ENCODE results near the gene PPP1R27.

PPP1R27 gene

DNA sequence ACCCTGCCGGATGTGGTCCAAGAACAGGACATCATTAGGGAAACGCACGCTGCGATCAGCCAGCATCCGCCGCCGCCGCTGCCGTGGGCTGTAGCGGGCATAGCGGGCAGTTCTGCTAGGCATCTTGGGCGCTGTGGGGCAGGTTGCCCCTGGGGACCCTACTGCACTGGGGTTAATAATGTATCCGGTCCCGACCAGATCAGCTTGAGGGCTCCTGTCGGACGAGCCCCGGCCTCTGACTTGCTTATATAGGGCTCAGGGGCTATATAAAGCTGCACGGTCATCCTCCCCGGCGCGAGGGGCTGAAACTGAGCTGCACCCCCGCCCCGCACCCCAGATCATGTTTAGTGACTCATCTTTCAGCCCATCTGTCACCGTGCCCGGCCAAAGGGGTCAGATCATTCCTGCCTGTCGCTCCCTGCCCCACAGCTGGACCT is at the start of gene PPP1R27:
TSS of gene PPP1R27 (minus strand) at position 220 of the 437 bp plus-strand sequence. CDS start at position 123, 97 bp downstream.
- no peak for DNase-seq (ENCODE audit: low spot score)

DNA sequence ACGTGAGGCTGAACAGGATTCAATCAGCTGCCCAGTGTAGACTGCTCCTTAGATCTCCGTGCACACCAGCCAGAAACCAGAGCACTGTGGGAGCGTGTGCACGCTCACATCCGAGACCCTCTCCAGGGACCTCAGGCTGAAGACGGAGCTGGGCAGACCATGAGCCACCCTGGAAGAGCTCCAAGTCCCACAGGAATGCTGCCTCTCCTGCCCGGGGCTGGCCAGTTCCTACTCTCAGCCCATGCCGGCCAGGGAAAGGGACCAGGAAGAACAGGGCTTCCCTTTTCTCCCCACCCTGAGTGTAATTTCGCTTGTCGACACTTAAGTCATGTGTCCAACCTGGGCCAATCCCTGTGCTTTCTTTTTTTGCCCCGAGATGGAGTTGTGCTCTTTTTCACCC is 49.7 kb upstream of the PPP1R27 start:
- no peak for DNase-seq (ENCODE audit: low spot score)

- DNase-seq (ENCODE audit: low spot score), result no peak
These were observed 44.3 kb upstream of the PPP1R27 start for GRCh38 chr17:81879121-81879520.

GRCh38 chr17:81878294-81878693 is 43.4 kb upstream of the PPP1R27 start:
- DNase-seq (ENCODE audit: low spot score), result no peak

GRCh38 chr17:81877569-81877968 is 42.7 kb upstream of the PPP1R27 start:
- no peak for DNase-seq (ENCODE audit: low spot score)

- peak; percentile 82 for DNase-seq (ENCODE audit: low spot score)
These were observed 36.8 kb upstream of the PPP1R27 start for GRCh38 chr17:81871387-81872230.

GRCh38 chr17:81870981-81871386 is 36.1 kb upstream of the PPP1R27 start, which contains the start of gene ARHGDIA:
ARHGDIA (minus strand) TSS chr17:81871337; CDS start chr17:81869930, 1,407 bp downstream.
- no peak for DNase-seq (ENCODE audit: low spot score)

- DNase-seq (ENCODE audit: low spot score), result peak; percentile 33
These were observed 35.5 kb upstream of the PPP1R27 start for GRCh38 chr17:81870131-81870980.

GRCh38 chr17:81869221-81870130 is 34.6 kb upstream of the PPP1R27 start:
- DNase-seq (ENCODE audit: low spot score), result peak; percentile 54

DNA sequence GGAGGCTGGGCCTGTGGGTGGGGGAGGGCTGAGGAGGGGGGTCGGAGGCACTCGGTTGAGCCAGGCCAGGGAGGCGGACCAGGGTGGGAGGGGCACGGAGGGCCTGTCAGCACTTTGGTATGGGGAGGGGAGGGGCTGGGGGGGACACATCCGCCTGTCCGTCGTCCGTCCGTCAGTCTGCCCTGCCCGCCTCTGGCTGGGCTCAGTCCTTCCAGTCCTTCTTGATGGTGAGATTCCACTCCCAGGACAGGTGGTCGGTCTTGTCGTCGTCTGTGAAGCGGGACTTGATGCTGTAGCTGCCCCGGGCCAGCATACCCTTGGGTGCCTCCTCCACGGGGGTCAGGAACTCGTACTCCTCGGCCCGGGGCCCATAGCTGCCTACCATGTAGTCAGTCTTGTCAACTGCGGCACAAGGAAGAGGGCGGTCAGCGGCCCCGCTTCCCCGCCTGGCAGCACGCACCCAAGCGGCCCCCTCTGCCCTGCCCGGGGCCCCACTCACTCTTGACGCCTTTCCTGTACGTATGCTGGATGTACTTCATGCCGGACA is 33.9 kb upstream of the PPP1R27 start:
- peak; percentile 59 for DNase-seq (ENCODE audit: low spot score)

GRCh38 chr17:81867991-81868673 is 33.3 kb upstream of the PPP1R27 start:
- DNase-seq (ENCODE audit: low spot score), result no peak

DNA sequence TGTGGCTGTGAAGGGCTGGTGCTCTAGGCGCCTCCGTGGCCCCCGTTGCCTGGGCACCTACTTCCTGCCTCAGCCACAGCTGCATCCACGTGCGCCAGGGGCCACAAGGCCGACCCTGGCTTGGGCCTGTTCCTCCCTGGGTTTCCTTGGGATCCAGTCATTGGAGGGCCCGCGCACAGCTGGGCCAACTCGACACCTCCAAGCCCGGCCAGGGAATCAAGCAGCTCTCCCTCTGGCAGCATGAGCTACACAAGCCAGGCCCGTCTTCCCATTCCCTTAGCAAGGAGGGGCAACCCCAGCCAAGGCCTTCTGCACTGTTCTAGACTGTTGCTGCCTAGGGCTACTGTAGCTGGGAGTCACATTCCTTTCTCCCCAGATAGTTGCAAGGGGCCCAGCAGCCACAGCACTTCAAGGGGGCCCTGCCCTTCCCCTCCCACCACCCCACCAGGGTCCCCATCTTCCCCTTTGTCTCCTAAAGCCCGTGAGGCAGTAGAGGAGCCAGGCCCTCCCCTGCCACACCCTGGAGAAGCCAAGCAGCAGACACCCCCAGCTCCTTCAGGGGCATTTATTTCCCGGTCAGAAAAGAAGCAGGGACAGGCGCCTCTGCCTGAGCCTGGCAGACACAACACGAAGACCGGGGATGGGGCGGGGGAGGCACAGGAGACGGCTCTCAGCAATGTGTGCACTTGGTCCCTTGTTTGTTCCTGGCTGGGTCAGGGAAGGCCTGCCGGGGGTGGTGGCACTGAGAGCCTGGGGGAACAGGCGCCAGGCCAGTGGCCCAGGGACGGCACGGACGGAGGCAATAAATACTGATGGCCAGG is 32.5 kb upstream of the PPP1R27 start:
- peak; percentile 68 for DNase-seq (ENCODE audit: low spot score)

GRCh38 chr17:81866440-81867169 is 31.8 kb upstream of the PPP1R27 start:
- DNase-seq (ENCODE audit: low spot score), result no peak

DNA sequence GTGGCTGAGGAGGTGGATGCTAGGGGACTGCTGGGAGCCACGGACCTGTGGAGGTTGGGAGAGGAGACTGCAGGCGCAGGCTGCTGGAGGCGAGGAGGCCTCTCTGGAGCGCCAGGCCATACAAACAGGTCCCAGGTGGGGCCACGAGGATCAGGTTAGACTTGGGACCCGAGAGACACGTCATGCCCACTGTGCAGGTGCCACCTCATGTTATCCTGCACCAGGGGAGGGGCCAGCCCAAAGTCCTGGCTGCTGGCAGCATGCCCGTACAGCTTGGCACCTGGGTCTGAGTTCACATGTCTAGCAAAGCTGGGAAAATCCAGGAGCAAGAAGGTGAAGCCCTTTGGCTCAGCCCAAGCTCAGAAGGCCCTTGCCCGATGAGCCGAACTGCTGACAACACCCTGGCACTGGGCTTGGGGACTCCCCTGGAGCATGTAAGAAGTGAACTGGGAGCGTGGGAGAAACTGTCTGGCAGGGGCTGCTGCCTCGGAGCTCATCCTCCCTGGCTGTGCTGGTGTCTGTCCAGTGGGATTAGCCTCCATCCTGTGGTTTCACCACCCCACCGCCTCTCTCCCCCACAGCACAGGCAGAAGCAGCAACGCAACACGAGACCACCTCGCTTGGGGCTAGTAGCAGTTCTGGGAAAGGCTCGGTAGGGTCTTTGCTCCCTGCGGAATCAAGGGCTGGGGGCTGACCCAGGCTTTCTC is 31.0 kb upstream of the PPP1R27 start:
- no peak for DNase-seq (ENCODE audit: low spot score)

DNA sequence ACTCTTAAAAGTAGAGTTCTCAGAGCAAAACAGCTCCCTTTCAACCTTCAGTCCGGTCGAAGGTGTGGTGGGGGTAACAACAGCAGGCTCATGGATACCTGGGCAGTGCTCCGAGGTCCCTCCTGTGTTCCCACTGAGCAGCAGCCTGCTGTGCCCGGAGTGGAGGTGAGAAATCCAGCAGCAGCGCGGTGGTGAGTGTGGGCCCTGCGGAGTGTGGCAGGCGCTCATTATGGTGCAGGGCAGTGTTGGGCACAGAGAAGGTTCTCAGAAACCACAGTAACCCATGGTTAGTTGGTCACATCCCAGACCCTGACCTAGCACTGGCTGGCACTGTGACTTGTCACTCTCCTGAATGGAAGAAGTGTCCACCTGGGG is 30.5 kb upstream of the PPP1R27 start:
- DNase-seq (ENCODE audit: low spot score), result no peak

DNA sequence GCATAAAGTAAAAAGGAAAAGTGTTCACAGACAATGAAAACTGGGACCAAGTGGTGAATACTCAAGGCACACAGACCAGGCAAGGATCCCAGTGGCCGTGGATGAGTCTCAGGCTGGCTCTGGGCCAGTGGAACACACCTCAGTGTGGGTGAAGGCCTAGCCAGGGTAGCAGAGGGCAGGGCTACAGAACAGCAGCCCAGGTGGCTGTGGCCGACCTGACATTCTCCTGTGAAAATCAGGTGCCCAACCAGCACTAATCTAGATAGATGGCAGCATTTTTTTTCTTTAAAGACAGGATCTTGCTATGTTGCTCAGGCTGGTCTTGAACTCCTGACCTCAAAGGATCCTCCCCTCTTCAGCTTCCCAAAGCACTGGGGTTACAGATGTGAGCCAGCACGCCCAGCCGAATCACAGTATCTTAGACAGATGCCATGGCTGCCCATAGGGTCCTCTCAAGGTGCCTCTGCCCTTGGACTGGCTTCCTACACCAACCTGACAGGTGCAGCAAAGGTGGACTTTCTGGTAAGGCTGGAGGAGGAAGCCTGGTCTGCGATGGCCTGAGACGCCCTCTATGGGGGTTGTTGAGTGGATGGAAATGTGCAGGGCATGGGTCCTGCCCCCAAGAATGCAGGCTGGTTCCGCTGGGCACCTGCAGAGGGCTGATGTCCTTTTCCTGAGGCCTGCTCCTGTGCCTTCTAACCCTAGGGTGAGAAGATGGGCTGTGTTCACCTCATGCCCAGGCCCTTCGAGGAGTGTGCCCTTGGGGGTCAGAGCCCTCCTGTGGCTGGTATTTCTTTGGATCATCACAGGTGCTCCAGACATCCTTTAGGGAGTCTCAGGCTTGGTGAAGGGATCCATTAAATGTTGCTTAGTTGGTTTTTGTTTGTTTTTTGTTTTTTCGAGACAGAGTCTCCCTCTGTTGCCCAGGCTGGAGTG is 29.3 kb upstream of the PPP1R27 start:
- no peak for DNase-seq (ENCODE audit: low spot score)

DNA sequence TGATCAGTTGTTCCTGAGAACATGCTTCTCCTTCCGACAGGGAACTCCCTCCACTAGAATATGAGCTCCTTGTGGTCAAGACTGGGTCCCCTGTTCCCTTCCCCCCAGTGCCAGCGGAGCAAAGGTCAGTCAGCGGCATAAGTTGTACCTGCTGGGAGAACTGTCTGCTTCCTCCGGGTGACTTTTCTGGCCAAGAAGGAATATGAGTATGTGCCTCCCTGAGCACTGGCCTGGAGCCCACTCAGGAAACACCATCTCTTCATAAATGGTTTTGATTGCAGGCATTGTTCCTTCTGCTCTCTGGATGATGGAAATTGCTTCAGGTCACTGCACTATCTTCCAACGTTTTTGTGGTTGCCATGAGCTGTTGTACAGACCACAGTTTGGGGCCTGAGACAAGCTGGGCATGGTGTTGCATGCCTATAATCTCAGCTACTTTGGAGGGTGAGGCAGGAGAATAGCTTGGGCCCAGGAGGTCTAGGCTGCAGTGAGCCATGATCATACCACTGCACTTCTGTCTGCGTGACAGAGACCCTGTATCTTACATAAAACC is 28.3 kb upstream of the PPP1R27 start:
- no peak for DNase-seq (ENCODE audit: low spot score)

Data from cerebellar cortex (tissue), 1 donor.